Right lobe of liver (tissue), 6 donors: ENCODE results near the gene REXO1. TPM values are rescaled to one million over a fixed set of nuclear protein-coding genes. Genes with fewer than 3 reads are reported as not detected.

ENCODE experiments used
- ATAC-seq, 4 donors: fragments of 200-7000 bp; cut with Tn5 transposase; one replicate each; pipeline ENCODE4 v1.9.1; 2020; ENCODE audit warnings: mild to moderate bottlenecking in 4 of 4, moderate library complexity in 4 of 4
- DNase-seq, 3 donors: peaks; one replicate each; pipeline ENCODE4 v3.0.0-alpha.2; 2020
- H3K27ac ChIP-seq, 3 donors: fragments of 200-600 bp; one replicate each; pipeline ENCODE4 v1.8.0; 2022
- H3K27me3 ChIP-seq, 2 donors: fragments of 200-600 bp; one replicate each; pipeline ENCODE4 v1.8.0; 2022
- H3K36me3 ChIP-seq, 4 donors: fragments of 200-600 bp; sonication (generic) in 1 of 4; one replicate each; pipeline versions ENCODE4 v1.5.1 to v1.8.0; 2017 to 2022; ENCODE audit warnings: control low read depth in 1 of 4
- H3K4me1 ChIP-seq, 4 donors: fragments of 200-600 bp; sonication (generic) in 1 of 4; one replicate each; pipeline versions ENCODE4 v1.5.1 to v1.8.0; 2017 to 2022; ENCODE audit warnings: control low read depth in 1 of 4
- H3K4me3 ChIP-seq, 3 donors: fragments of 200-600 bp; one replicate each; pipeline ENCODE4 v1.8.0; 2022
- H3K9me3 ChIP-seq, 4 donors: fragments of 200-600 bp; sonication (generic) in 1 of 4; one replicate each; pipeline versions ENCODE4 v1.5.1 to v1.8.0; 2017 to 2022; ENCODE audit warnings: control low read depth in 1 of 4
- POLR2A ChIP-seq: fragments of 450-650 bp; IDR thresholded peaks from one replicate; pipeline ENCODE4 v1.6.1; 2017; ENCODE audit warnings: antibody characterized with exemption, mild to moderate bottlenecking
- WGBS: methylation state at CpG from one replicate; pipeline ENCODE4 v1.1.6; 2018; ENCODE audit warnings: low coverage, low lambda C conversion rate; ENCODE audit not compliant: insufficient coverage; ENCODE audit errors: missing lambda C conversion rate; 5-methylcytosine and 5-hydroxymethylcytosine counted together
- intact Hi-C, 2 donors: fragments of 100-400 bp; cut with DNase I; formaldehyde crosslinking; loops; one replicate each; pipeline versions ENCODE4 v1.11.2 to v1.14.1; 2022
- total RNA-seq, 6 experiments: library from RNA; depleted of rRNA in 2 of 6; stranded (reverse); fragments of >200 nt in 2 of 6; fragmentation: NEBNext Ultra II Directional in 3 of 6; extraction: Animal tissue kit (Norgen Biotek cat#: 25700) in 3 of 6; gene quantifications; one replicate each; pipeline versions ENCODE4 v1.1.0 to v1.2.4, GENCODE V29; 2016 to 2023
- TF ChIP-seq, protein P1 (sequence below), 4 donors: fragments of 200-600 bp in 3 of 4; fragments of 450-650 bp in 1 of 4; IDR thresholded peaks; one replicate each; pipeline versions ENCODE4 v1.5.1 to v1.8.0; 2016 to 2022; ENCODE audit warnings: antibody characterized with exemption in 4 of 4, mild to moderate bottlenecking in 2 of 4
- donor health status: DM: no; HTN: yes; CAD: no.
- donor health status: DM: no; HTN: no; CAD: no.
- donor health status: DM: no; HTN: no; CAD: no.
- donor health status: DM: no; HTN: yes; CAD: no.
- donor health status: DM: no; HTN: yes; CAD: no.

Gene REXO1
- total RNA-seq, 6 experiments from 2014 or later: 8.0 to 17.7 (median 12.6) TPM

DNA sequence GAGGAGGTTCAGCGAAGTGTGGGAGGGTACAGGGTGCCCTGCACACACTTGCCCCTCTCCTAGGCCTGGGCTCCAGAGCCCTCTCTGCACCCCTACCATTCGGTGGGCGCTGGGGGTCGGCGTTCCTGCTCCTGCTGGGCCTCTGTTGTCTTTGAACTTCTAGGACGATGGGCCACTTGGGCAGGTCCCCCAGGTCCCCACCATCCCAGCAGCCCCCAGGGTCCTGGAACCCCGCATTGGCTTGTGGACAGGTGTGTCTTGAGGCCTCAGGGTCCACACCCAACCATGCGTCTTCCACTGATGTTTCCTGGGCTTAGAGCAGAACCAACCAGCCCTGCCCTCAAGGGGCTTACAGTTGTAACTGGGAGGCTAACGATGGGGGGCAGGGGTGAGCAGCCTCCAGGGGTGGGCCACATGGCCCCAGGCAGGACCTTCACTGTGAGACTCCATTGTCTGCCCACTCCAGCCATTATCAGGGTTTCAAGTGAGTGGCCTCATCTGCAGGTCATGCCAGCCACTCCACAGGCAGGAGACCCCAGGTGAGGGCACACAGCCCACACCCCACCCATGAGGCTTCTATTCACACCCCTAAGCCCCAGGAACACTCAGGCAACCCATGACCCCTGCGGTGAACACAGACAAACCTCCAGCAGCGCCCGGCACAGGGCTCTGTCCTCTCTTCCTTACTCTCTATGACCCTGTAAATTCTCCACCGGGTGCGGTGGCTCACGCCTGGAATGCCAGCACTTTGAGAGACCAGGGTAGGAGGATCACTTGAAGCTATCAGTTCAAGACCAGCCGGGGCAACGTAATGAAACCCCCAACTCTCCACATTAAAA, 17.1 kb upstream of the REXO1 start:
- intact Hi-C loops: no loop called here
- Histone ChIP-seq H3K9me3 (no peaks in the 10 kb centered on the region), H3K4me1 (peaks cover 0 to 43% (median 11%) of the 10 kb centered on the region in 4 donors), H3K4me3 (peak overlapping the region; percentile 83 to 88 (median 86)), H3K27ac (peak overlapping the region; percentile 75 to 89 (median 88)), H3K36me3 (no peaks in the 10 kb centered on the region), H3K27me3 (no peaks in the 10 kb centered on the region)
- TF ChIP-seq, protein P1, sequence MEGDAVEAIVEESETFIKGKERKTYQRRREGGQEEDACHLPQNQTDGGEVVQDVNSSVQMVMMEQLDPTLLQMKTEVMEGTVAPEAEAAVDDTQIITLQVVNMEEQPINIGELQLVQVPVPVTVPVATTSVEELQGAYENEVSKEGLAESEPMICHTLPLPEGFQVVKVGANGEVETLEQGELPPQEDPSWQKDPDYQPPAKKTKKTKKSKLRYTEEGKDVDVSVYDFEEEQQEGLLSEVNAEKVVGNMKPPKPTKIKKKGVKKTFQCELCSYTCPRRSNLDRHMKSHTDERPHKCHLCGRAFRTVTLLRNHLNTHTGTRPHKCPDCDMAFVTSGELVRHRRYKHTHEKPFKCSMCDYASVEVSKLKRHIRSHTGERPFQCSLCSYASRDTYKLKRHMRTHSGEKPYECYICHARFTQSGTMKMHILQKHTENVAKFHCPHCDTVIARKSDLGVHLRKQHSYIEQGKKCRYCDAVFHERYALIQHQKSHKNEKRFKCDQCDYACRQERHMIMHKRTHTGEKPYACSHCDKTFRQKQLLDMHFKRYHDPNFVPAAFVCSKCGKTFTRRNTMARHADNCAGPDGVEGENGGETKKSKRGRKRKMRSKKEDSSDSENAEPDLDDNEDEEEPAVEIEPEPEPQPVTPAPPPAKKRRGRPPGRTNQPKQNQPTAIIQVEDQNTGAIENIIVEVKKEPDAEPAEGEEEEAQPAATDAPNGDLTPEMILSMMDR (IDR thresholded peaks at IDR 0.05): no peak
- no peak for TF ChIP-seq POLR2A
- WGBS: 75% methylated on average over 3 of the region's 17 CpGs
- DNase-seq (peak in 1 of 3 donors; percentile 29), ATAC-seq (no peak)

GRCh38 chr19:1864480-1865171, 16.3 kb upstream of the REXO1 start:
- no peaks in the 10 kb centered on the region for H3K27me3 ChIP-seq
- peak; percentile 85 to 87 (median 85) for DNase-seq
- no peaks in the 10 kb centered on the region for H3K9me3 ChIP-seq
- WGBS: 0% methylated on average over 2 of the region's 52 CpGs
- peaks cover 0 to 46% (median 12%) of the 10 kb centered on the region in 4 donors for H3K4me1 ChIP-seq
- peak; percentile 52 to 63 (median 60) for ATAC-seq
- intact Hi-C loops: no loop called here
- TF ChIP-seq, protein P1 (IDR thresholded peaks at IDR 0.05): peak; percentile 80 to 88 (median 82)
- no peak for TF ChIP-seq POLR2A
- H3K36me3 ChIP-seq: no peaks in the 10 kb centered on the region
- peak overlapping the region; percentile 83 to 88 (median 86) for H3K4me3 ChIP-seq
- peak overlapping the region; percentile 75 to 89 (median 88) for H3K27ac ChIP-seq

GRCh38 chr19:1863638-1864479, 15.6 kb upstream of the REXO1 start:
- TF ChIP-seq POLR2A: peak; percentile 40
- TF ChIP-seq, protein P1 (IDR thresholded peaks at IDR 0.05): no peak
- DNase-seq: peak; percentile 95 to 97 (median 96)
- Histone ChIP-seq H3K27me3 (no peaks in the 10 kb centered on the region), H3K4me3 (peak overlapping the region; percentile 83 to 88 (median 86)), H3K9me3 (no peaks in the 10 kb centered on the region), H3K27ac (peak overlapping the region; percentile 75 to 89 (median 88)), H3K4me1 (peaks cover 0 to 43% (median 15%) of the 10 kb centered on the region in 4 donors), H3K36me3 (no peaks in the 10 kb centered on the region)
- WGBS: 0% methylated on average over 4 of the region's 115 CpGs
- peak; percentile 70 to 83 (median 78) for ATAC-seq
- intact Hi-C loops: no loop called here

GRCh38 chr19:1863328-1863637, 15.0 kb upstream of the REXO1 start, which contains the start of gene KLF16:
Gene KLF16 (minus strand): TSS chr19:1863579. CDS start chr19:1863497, 82 bp downstream.
- no CpG with 5 or more reads among the region's 63 CpGs for WGBS
- Histone ChIP-seq H3K4me1 (peaks cover 0 to 43% (median 18%) of the 10 kb centered on the region in 4 donors), H3K27me3 (no peaks in the 10 kb centered on the region), H3K4me3 (peak within 1 kb of the TSS; percentile 83 to 88 (median 86)), H3K27ac (peak within 1 kb of the TSS; percentile 75 to 89 (median 88)), H3K9me3 (no peaks in the 10 kb centered on the region), H3K36me3 (no peaks in the 10 kb centered on the region)
- intact Hi-C loops: no loop called here
- DNase-seq (no peak), ATAC-seq (no peak)
- peak; percentile 83 for TF ChIP-seq POLR2A
- TF ChIP-seq, protein P1 (IDR thresholded peaks at IDR 0.05): no peak
